H9 (cell line): ENCODE data around the gene ZNF236. TPM values are rescaled to one million over a fixed set of nuclear protein-coding genes. Genes with fewer than 3 reads are reported as not detected.

Source experiments
- DNase-seq: peaks from one replicate; pipeline ENCODE4 v3.0.0-alpha.2; 2017
- H2AFZ ChIP-seq: one replicate; pipeline ENCODE4 v1.6.1; 2013; ENCODE audit warnings: mild to moderate bottlenecking, low read length, control low read depth, moderate library complexity
- H2AK5ac ChIP-seq: 2 replicates; pipeline ENCODE4 v1.6.1; 2013; ENCODE audit warnings: low read length, control low read depth, mixed read lengths; ENCODE audit not compliant: insufficient read length
- H2BK120ac ChIP-seq: one replicate; pipeline ENCODE4 v1.6.1; 2013; ENCODE audit warnings: low read depth, mild to moderate bottlenecking, low read length, control low read depth, inconsistent platforms; ENCODE audit not compliant: poor library complexity, severe bottlenecking
- H2BK12ac ChIP-seq: 2 replicates; pipeline ENCODE4 v1.6.1; 2013; ENCODE audit warnings: low read length, control low read depth, mixed read lengths, low read depth; ENCODE audit not compliant: insufficient read length
- H2BK15ac ChIP-seq: 2 replicates; pipeline ENCODE4 v1.6.1; 2013; ENCODE audit warnings: low read depth, low read length, control low read depth
- H2BK20ac ChIP-seq: one replicate; pipeline ENCODE4 v1.6.1; 2013; ENCODE audit warnings: low read depth, mild to moderate bottlenecking, low read length, control low read depth, inconsistent platforms; ENCODE audit not compliant: poor library complexity, severe bottlenecking
- H2BK5ac ChIP-seq: 2 replicates; pipeline ENCODE4 v1.6.1; 2013; ENCODE audit warnings: low read length, control low read depth, mixed read lengths; ENCODE audit not compliant: insufficient read length
- H3K14ac ChIP-seq: 2 replicates; pipeline ENCODE4 v1.6.1; 2013; ENCODE audit warnings: low read length, control low read depth; ENCODE audit not compliant: insufficient read depth
- H3K18ac ChIP-seq: 2 replicates; pipeline ENCODE4 v1.6.1; 2013; ENCODE audit warnings: low read depth, mild to moderate bottlenecking, mixed read lengths, low read length, control low read depth; ENCODE audit not compliant: insufficient read length
- H3K23ac ChIP-seq: 2 replicates; pipeline ENCODE4 v1.6.1; 2013; ENCODE audit warnings: low read length, control low read depth, mixed read lengths, low read depth; ENCODE audit not compliant: insufficient read length
- H3K23me2 ChIP-seq: 2 replicates; pipeline ENCODE4 v1.6.1; 2013; ENCODE audit warnings: low read depth, mild to moderate bottlenecking, mixed read lengths, low read length, control low read depth; ENCODE audit not compliant: insufficient read length, poor library complexity, severe bottlenecking
- H3K27ac ChIP-seq: 2 replicates; pipeline ENCODE4 v1.5.1; 2013; ENCODE audit warnings: low read length, control low read depth, mixed read lengths, low read depth; ENCODE audit not compliant: insufficient read length
- H3K27me3 ChIP-seq: 2 replicates; pipeline ENCODE4 v1.6.1; 2013; ENCODE audit warnings: low read length, control low read depth, inconsistent platforms; ENCODE audit not compliant: insufficient read depth
- H3K4ac ChIP-seq: 2 replicates; pipeline ENCODE4 v1.6.1; 2013; ENCODE audit warnings: low read depth, mild to moderate bottlenecking, control low read depth, inconsistent platforms, low read length, moderate library complexity
- H3K4me1 ChIP-seq: 2 replicates; pipeline ENCODE4 v1.6.1; 2013; ENCODE audit warnings: low read length, control low read depth, inconsistent platforms; ENCODE audit not compliant: insufficient read depth
- H3K4me2 ChIP-seq: 2 replicates; pipeline ENCODE4 v1.6.1; 2013; ENCODE audit warnings: low read length, control low read depth, mixed read lengths; ENCODE audit not compliant: insufficient read length, insufficient read depth
- H3K56ac ChIP-seq: 2 replicates; pipeline ENCODE4 v1.6.1; 2013; ENCODE audit warnings: low read depth, mild to moderate bottlenecking, mixed read lengths, low read length, control low read depth; ENCODE audit not compliant: insufficient read length
- H3K79me1 ChIP-seq: 2 replicates; pipeline ENCODE4 v1.6.1; 2013; ENCODE audit warnings: low read depth, mild to moderate bottlenecking, moderate library complexity, low read length, control low read depth, inconsistent platforms; ENCODE audit not compliant: insufficient read depth, poor library complexity, severe bottlenecking
- H3K79me2 ChIP-seq: 2 replicates; pipeline ENCODE4 v1.6.1; 2013; ENCODE audit warnings: low read length, control low read depth, inconsistent platforms; ENCODE audit not compliant: insufficient read depth
- H3K9ac ChIP-seq: 2 replicates; pipeline ENCODE4 v1.6.1; 2013; ENCODE audit warnings: low read length, control low read depth, mixed read lengths; ENCODE audit not compliant: insufficient read length; ENCODE audit errors: extremely low read depth
- H3K9me3 ChIP-seq: one replicate; pipeline ENCODE4 v1.6.1; 2013; ENCODE audit warnings: low read depth, low read length, inconsistent platforms; ENCODE audit not compliant: control insufficient read depth
- H3T11ph ChIP-seq: one replicate; pipeline ENCODE4 v1.6.1; 2013; ENCODE audit warnings: mild to moderate bottlenecking, low read length, control low read depth, inconsistent platforms
- H4K20me1 ChIP-seq: one replicate; pipeline ENCODE4 v1.6.1; 2013; ENCODE audit not compliant: control insufficient read depth, insufficient read length, insufficient read depth
- H4K5ac ChIP-seq: 2 replicates; pipeline ENCODE4 v1.6.1; 2013; ENCODE audit warnings: low read depth, mild to moderate bottlenecking, mixed read lengths, low read length, control low read depth; ENCODE audit not compliant: insufficient read length
- H4K8ac ChIP-seq: replicated peaks from 2 replicates; pipeline ENCODE4 v1.6.1; 2013; ENCODE audit warnings: low read length, control low read depth, mixed read lengths, low read depth; ENCODE audit not compliant: insufficient read length
- H4K91ac ChIP-seq: 2 replicates; pipeline ENCODE4 v1.6.1; 2013; ENCODE audit warnings: low read depth, mild to moderate bottlenecking, moderate library complexity, mixed read lengths, low read length, control low read depth; ENCODE audit not compliant: insufficient read length
- H3K27ac Mint-ChIP-seq, 3 experiments: 2 replicates in 2 of 3; 3 replicates in 1 of 3; pipeline ENCODE4 v1.8.0; 2020 to 2021; ENCODE audit warnings: mixed read lengths in 3 of 3, mild to moderate bottlenecking in 1 of 3, moderate library complexity in 1 of 3
- H3K27me3 Mint-ChIP-seq: 2 replicates; pipeline ENCODE4 v1.8.0; 2021; ENCODE audit warnings: low read depth, mild to moderate bottlenecking, moderate library complexity, mixed read lengths
- H3K36me3 Mint-ChIP-seq, 3 experiments: 2 replicates in 2 of 3; 3 replicates in 1 of 3; pipeline ENCODE4 v1.8.0; 2020 to 2021; ENCODE audit warnings: low read depth in 3 of 3, mixed read lengths in 3 of 3; ENCODE audit not compliant: insufficient read depth in 1 of 3
- H3K4me1 Mint-ChIP-seq, 2 experiments: 2 replicates each; pipeline ENCODE4 v1.8.0; 2020; ENCODE audit warnings: mixed read lengths in 2 of 2
- H3K4me3 Mint-ChIP-seq, 2 experiments: 2 replicates in 1 of 2; 3 replicates in 1 of 2; pipeline ENCODE4 v1.8.0; 2020 to 2021; ENCODE audit warnings: mild to moderate bottlenecking in 2 of 2, mixed read lengths in 2 of 2, moderate library complexity in 1 of 2
- H3K9me3 Mint-ChIP-seq, 2 experiments: 2 replicates in 1 of 2; 3 replicates in 1 of 2; pipeline ENCODE4 v1.8.0; 2020; ENCODE audit warnings: mild to moderate bottlenecking in 2 of 2, mixed read lengths in 2 of 2, moderate library complexity in 1 of 2
- WGBS: extraction: QIAGEN DNeasy Blood & Tissue Kit; methylation state at CpG from one replicate; pipeline ENCODE4 v1.1.7; 2013; ENCODE audit warnings: missing lambda C conversion rate, low lambda C conversion rate, mixed read lengths; ENCODE audit not compliant: insufficient read length; ENCODE audit errors: extremely low coverage; 5-methylcytosine and 5-hydroxymethylcytosine counted together
- total RNA-seq: library from RNA; stranded (reverse); gene quantifications from 2 replicates; pipeline ENCODE4 v1.2.1, GENCODE V29; 2021
- TF ChIP-seq, protein P1 (sequence below): fragments of 200-600 bp; sonication (generic); conservative IDR thresholded peaks from 3 replicates; pipeline ENCODE4 v1.8.0; 2021; ENCODE audit warnings: antibody characterized with exemption, mild to moderate bottlenecking

The ZNF236 gene
- total RNA-seq, 1 experiment from 2014 or later = 16.0 TPM

GRCh38 chr18:76846217-76846616 is 23.9 kb downstream of the ZNF236 start:
- no peaks in the 10 kb centered on the region for H3K4me1 ChIP-seq

More at GRCh38 chr18:76846217-76846616, 23.9 kb downstream of the ZNF236 start:
- Histone ChIP-seq H4K5ac (no peak overlapping the region), H3K9ac (no peak overlapping the region), H3K14ac (no peak overlapping the region), H3K23ac (no peak overlapping the region), H3K23me2 (no peaks in the 10 kb centered on the region), H2BK12ac (no peak overlapping the region), H2BK5ac (no peak overlapping the region), H2AK5ac (no peak overlapping the region), H4K8ac (no peak overlapping the region), H3K79me2 (peaks cover 3% of the 10 kb centered on the region; the same call in 1 of the 2 replicates), H2BK15ac (no peak overlapping the region), H3K79me1 (peaks cover 4% of the 10 kb centered on the region), H2BK120ac (no peak overlapping the region), H3K27me3 (no peaks in the 10 kb centered on the region), H3K18ac (no peak overlapping the region), H3K4me2 (no peak overlapping the region), H3K56ac (no peak overlapping the region), H3K4ac (no peak overlapping the region), H4K91ac (no peak overlapping the region), H3T11ph (no peak overlapping the region), H2BK20ac (no peak overlapping the region), H2AFZ (no peak overlapping the region), H3K9me3 (no peaks in the 10 kb centered on the region), H3K27ac (no peak overlapping the region), H4K20me1 (no peaks in the 10 kb centered on the region)
- H3K9me3 Mint-ChIP-seq = no peaks in the 10 kb centered on the region
- WGBS = no CpG with 5 or more reads among the region's 5 CpGs
- no peaks in the 10 kb centered on the region for H3K36me3 Mint-ChIP-seq
- TF ChIP-seq, protein P1, sequence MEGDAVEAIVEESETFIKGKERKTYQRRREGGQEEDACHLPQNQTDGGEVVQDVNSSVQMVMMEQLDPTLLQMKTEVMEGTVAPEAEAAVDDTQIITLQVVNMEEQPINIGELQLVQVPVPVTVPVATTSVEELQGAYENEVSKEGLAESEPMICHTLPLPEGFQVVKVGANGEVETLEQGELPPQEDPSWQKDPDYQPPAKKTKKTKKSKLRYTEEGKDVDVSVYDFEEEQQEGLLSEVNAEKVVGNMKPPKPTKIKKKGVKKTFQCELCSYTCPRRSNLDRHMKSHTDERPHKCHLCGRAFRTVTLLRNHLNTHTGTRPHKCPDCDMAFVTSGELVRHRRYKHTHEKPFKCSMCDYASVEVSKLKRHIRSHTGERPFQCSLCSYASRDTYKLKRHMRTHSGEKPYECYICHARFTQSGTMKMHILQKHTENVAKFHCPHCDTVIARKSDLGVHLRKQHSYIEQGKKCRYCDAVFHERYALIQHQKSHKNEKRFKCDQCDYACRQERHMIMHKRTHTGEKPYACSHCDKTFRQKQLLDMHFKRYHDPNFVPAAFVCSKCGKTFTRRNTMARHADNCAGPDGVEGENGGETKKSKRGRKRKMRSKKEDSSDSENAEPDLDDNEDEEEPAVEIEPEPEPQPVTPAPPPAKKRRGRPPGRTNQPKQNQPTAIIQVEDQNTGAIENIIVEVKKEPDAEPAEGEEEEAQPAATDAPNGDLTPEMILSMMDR = no peak
- H3K27me3 Mint-ChIP-seq = no peaks in the 10 kb centered on the region
- H3K4me1 Mint-ChIP-seq = peaks cover 11 to 14% of the 10 kb centered on the region in 2 experiments
- peak overlapping the region in 2 of 3 experiments; percentile 6 to 74; a peak in 1 of 7 replicates for H3K27ac Mint-ChIP-seq
- H3K4me3 Mint-ChIP-seq = no peak overlapping the region
- no peak for DNase-seq
